Activated naive CD8-positive, alpha-beta T cell (primary cell): ENCODE results near the gene SPACDR.
A peak's percentile ranks its signal among the peaks of the same experiment; 100 is the strongest.

Experiments
- H3K27ac Mint-ChIP-seq: one replicate; pipeline ENCODE4 v1.8.0; 2021; ENCODE audit warnings: mixed read lengths
- H3K27me3 Mint-ChIP-seq: one replicate; pipeline ENCODE4 v1.8.0; 2021; ENCODE audit warnings: mixed read lengths
- H3K36me3 Mint-ChIP-seq: one replicate; pipeline ENCODE4 v1.8.0; 2021; ENCODE audit warnings: mixed read lengths
- H3K4me1 Mint-ChIP-seq: one replicate; pipeline ENCODE4 v1.8.0; 2021; ENCODE audit warnings: low read depth, mixed read lengths
- H3K4me3 Mint-ChIP-seq: one replicate; pipeline ENCODE4 v1.8.0; 2021; ENCODE audit warnings: mild to moderate bottlenecking, mixed read lengths
- H3K9me3 Mint-ChIP-seq: one replicate; pipeline ENCODE4 v1.8.0; 2021; ENCODE audit warnings: low read depth, mixed read lengths

Gene SPACDR

GRCh38 chr7:100476903-100477870, 13.1 kb upstream of the SPACDR start:
- Mint-ChIP-seq H3K36me3 (peaks cover 2% of the 10 kb centered on the region), H3K4me3 (peak overlapping the region; percentile 85), H3K27me3 (no peaks in the 10 kb centered on the region), H3K4me1 (peaks cover 44% of the 10 kb centered on the region), H3K9me3 (no peaks in the 10 kb centered on the region), H3K27ac (peak overlapping the region; percentile 80)

- Mint-ChIP-seq H3K27ac (peak overlapping the region; percentile 92), H3K4me1 (peaks cover 40% of the 10 kb centered on the region), H3K27me3 (no peaks in the 10 kb centered on the region), H3K9me3 (no peaks in the 10 kb centered on the region), H3K4me3 (peak overlapping the region; percentile 85), H3K36me3 (peaks cover 2% of the 10 kb centered on the region)
Measured at GRCh38 chr7:100476101-100476780, 12.2 kb upstream of the SPACDR start.

GRCh38 chr7:100475549-100475948, 11.5 kb upstream of the SPACDR start:
- peak overlapping the region; percentile 92 for H3K27ac Mint-ChIP-seq
- H3K4me1 Mint-ChIP-seq, result peaks cover 43% of the 10 kb centered on the region
- H3K4me3 Mint-ChIP-seq, result peak overlapping the region; percentile 85
- H3K27me3 Mint-ChIP-seq, result no peaks in the 10 kb centered on the region
- peaks cover 2% of the 10 kb centered on the region for H3K36me3 Mint-ChIP-seq
- no peaks in the 10 kb centered on the region for H3K9me3 Mint-ChIP-seq

GRCh38 chr7:100472854-100473499, 8.9 kb upstream of the SPACDR start:
- Mint-ChIP-seq H3K4me1 (peaks cover 46% of the 10 kb centered on the region), H3K27ac (peak overlapping the region; percentile 66), H3K27me3 (no peaks in the 10 kb centered on the region), H3K36me3 (peaks cover 2% of the 10 kb centered on the region), H3K9me3 (no peaks in the 10 kb centered on the region), H3K4me3 (peak overlapping the region; percentile 10)

- H3K4me1 Mint-ChIP-seq, result peaks cover 46% of the 10 kb centered on the region
- no peaks in the 10 kb centered on the region for H3K27me3 Mint-ChIP-seq
- H3K27ac Mint-ChIP-seq, result peak overlapping the region; percentile 66
- no peaks in the 10 kb centered on the region for H3K9me3 Mint-ChIP-seq
- no peak overlapping the region for H3K4me3 Mint-ChIP-seq
- peaks cover 2% of the 10 kb centered on the region for H3K36me3 Mint-ChIP-seq
Measured at GRCh38 chr7:100472121-100472851, 8.2 kb upstream of the SPACDR start.

- Mint-ChIP-seq H3K36me3 (peaks cover 2% of the 10 kb centered on the region), H3K27ac (no peak overlapping the region), H3K27me3 (no peaks in the 10 kb centered on the region), H3K4me3 (no peak overlapping the region), H3K9me3 (no peaks in the 10 kb centered on the region), H3K4me1 (peaks cover 36% of the 10 kb centered on the region)
Measured at GRCh38 chr7:100471021-100471420, 7.0 kb upstream of the SPACDR start.

- Mint-ChIP-seq H3K4me3 (no peak overlapping the region), H3K9me3 (no peaks in the 10 kb centered on the region), H3K27me3 (no peaks in the 10 kb centered on the region), H3K36me3 (peaks cover 2% of the 10 kb centered on the region), H3K4me1 (peaks cover 24% of the 10 kb centered on the region), H3K27ac (peak overlapping the region; percentile 22)
Measured at GRCh38 chr7:100469227-100470044, 5.4 kb upstream of the SPACDR start.

GRCh38 chr7:100467638-100468373, 3.7 kb upstream of the SPACDR start:
- H3K36me3 Mint-ChIP-seq, result no peaks in the 10 kb centered on the region
- H3K27me3 Mint-ChIP-seq, result no peaks in the 10 kb centered on the region
- H3K27ac Mint-ChIP-seq, result no peak overlapping the region
- peaks cover 11% of the 10 kb centered on the region for H3K4me1 Mint-ChIP-seq
- H3K4me3 Mint-ChIP-seq, result no peak overlapping the region
- no peaks in the 10 kb centered on the region for H3K9me3 Mint-ChIP-seq

GRCh38 chr7:100466653-100467605, 2.9 kb upstream of the SPACDR start:
- no peaks in the 10 kb centered on the region for H3K9me3 Mint-ChIP-seq
- no peaks in the 10 kb centered on the region for H3K27me3 Mint-ChIP-seq
- H3K36me3 Mint-ChIP-seq, result no peaks in the 10 kb centered on the region
- H3K4me3 Mint-ChIP-seq, result no peak overlapping the region
- H3K27ac Mint-ChIP-seq, result no peak overlapping the region
- H3K4me1 Mint-ChIP-seq, result peaks cover 10% of the 10 kb centered on the region

GRCh38 chr7:100465702-100466311, 1.7 kb upstream of the SPACDR start:
- Mint-ChIP-seq H3K36me3 (no peaks in the 10 kb centered on the region), H3K27ac (peak overlapping the region; percentile 22), H3K4me1 (peaks cover 10% of the 10 kb centered on the region), H3K4me3 (no peak overlapping the region), H3K9me3 (no peaks in the 10 kb centered on the region), H3K27me3 (no peaks in the 10 kb centered on the region)

GRCh38 chr7:100465299-100465698, 1.2 kb upstream of the SPACDR start:
- Mint-ChIP-seq H3K9me3 (no peaks in the 10 kb centered on the region), H3K27ac (peak overlapping the region; percentile 22), H3K36me3 (no peaks in the 10 kb centered on the region), H3K4me1 (peaks cover 7% of the 10 kb centered on the region), H3K27me3 (no peaks in the 10 kb centered on the region), H3K4me3 (no peak overlapping the region)

- Mint-ChIP-seq H3K27ac (no peak overlapping the region), H3K9me3 (no peaks in the 10 kb centered on the region), H3K36me3 (no peaks in the 10 kb centered on the region), H3K4me3 (no peak overlapping the region), H3K27me3 (no peaks in the 10 kb centered on the region), H3K4me1 (peaks cover 4% of the 10 kb centered on the region)
Measured at GRCh38 chr7:100464791-100465190, 731 bp upstream of the SPACDR start.
